Immature natural killer cell (primary cell): ENCODE data around the gene EYA4. TPM values are rescaled to one million over a fixed set of nuclear protein-coding genes. Genes with fewer than 3 reads are reported as not detected.

Experiments
- DNase-seq, 3 donors: peaks; one replicate each; pipeline ENCODE4 v3.0.0; 2022; ENCODE audit warnings: mixed read lengths in 1 of 3
- H3K27ac Mint-ChIP-seq, 6 donors: one replicate each; pipeline ENCODE4 v1.8.0; 2020; ENCODE audit warnings: mixed read lengths in 6 of 6, mild to moderate bottlenecking in 5 of 6, inconsistent platforms in 4 of 6, moderate library complexity in 3 of 6
- H3K27me3 Mint-ChIP-seq, 3 donors: one replicate each; pipeline ENCODE4 v1.8.0; 2020 to 2021; ENCODE audit warnings: low read depth in 3 of 3, mild to moderate bottlenecking in 3 of 3, mixed read lengths in 3 of 3, moderate library complexity in 3 of 3, inconsistent platforms in 1 of 3
- H3K36me3 Mint-ChIP-seq, 3 donors: one replicate each; pipeline ENCODE4 v1.8.0; 2020; ENCODE audit warnings: mixed read lengths in 3 of 3, inconsistent platforms in 2 of 3, mild to moderate bottlenecking in 2 of 3
- H3K4me1 Mint-ChIP-seq, 2 donors: one replicate each; pipeline ENCODE4 v1.8.0; 2020; ENCODE audit warnings: inconsistent platforms in 2 of 2, mild to moderate bottlenecking in 2 of 2, mixed read lengths in 2 of 2, moderate library complexity in 1 of 2
- H3K4me3 Mint-ChIP-seq, 5 donors: one replicate each; pipeline ENCODE4 v1.8.0; 2020; ENCODE audit warnings: mild to moderate bottlenecking in 5 of 5, mixed read lengths in 5 of 5, inconsistent platforms in 3 of 5, moderate library complexity in 3 of 5
- H3K9me3 Mint-ChIP-seq, 6 donors: one replicate each; pipeline ENCODE4 v1.8.0; 2020; ENCODE audit warnings: mild to moderate bottlenecking in 6 of 6, mixed read lengths in 6 of 6, inconsistent platforms in 4 of 6, moderate library complexity in 3 of 6
- polyA plus RNA-seq, 3 donors: library from polyadenylated mRNA; unstranded; fragments of 300-500 nt; fragmentation: Illumina TruSeq; gene quantifications; one replicate each; pipeline ENCODE4 v1.2.3, GENCODE V29; 2021

EYA4 gene
- polyA plus RNA-seq, 3 donors from 2014 or later = not detected

- H3K27ac Mint-ChIP-seq = no peak overlapping the region
- no peaks in the 10 kb centered on the region for H3K4me1 Mint-ChIP-seq
- no peak overlapping the region for H3K4me3 Mint-ChIP-seq
- H3K9me3 Mint-ChIP-seq = peaks cover 0 to 8% (median 3%) of the 10 kb centered on the region in 6 donors
- no peak for DNase-seq
- H3K36me3 Mint-ChIP-seq = no peaks in the 10 kb centered on the region
- H3K27me3 Mint-ChIP-seq = peaks cover 0 to 2% (median 0%) of the 10 kb centered on the region in 3 donors
Measured at GRCh38 chr6:133358574-133359150, 117.5 kb downstream of the EYA4 start.

- Mint-ChIP-seq H3K4me3 (no peak overlapping the region), H3K27ac (no peak overlapping the region), H3K36me3 (no peaks in the 10 kb centered on the region), H3K27me3 (peaks cover 0 to 2% (median 0%) of the 10 kb centered on the region in 3 donors), H3K4me1 (no peaks in the 10 kb centered on the region), H3K9me3 (peaks cover 0 to 8% (median 3%) of the 10 kb centered on the region in 6 donors)
- DNase-seq = no peak
Measured at GRCh38 chr6:133359256-133359655, 118.1 kb downstream of the EYA4 start.

DNA sequence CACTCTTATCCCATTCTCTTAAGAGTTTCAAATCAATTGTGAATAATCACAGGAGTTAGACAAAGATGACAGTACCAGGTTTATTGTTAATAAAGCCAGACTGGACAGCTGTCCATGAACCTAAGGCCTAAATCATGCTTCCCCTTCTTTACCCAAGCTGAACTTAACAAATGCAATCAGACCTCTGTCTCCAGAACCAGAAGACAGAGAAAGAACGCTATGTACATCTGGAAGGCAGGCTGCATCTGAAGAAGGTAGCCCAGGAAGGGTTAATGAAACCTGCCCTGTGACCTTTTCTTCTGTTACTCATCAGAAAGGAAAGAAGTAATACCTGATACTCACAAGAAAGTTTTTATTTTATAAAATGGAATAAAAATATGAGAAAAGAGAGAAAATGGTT lies 118.6 kb downstream of the EYA4 start:
- DNase-seq = no peak
- H3K4me1 Mint-ChIP-seq = no peaks in the 10 kb centered on the region

DNA sequence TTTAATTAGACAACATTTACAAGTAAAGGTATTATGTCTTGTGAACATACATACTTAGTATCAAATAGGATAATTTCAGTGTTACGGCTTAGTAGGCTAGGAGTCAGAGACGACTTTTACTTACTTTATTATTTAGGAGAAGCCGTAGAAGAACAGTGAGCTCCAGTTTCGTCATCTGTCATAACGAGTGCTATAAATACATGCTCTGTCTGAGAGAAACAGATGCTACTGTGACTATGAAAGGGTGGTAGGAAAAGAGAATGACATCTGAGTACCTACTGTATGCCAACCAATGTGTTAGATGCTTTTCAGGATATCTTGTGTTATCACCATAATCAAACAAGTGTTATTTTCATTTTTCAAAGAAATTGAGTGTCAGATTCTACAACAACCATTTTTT lies 119.0 kb downstream of the EYA4 start:
- Mint-ChIP-seq H3K27me3 (peaks cover 0 to 2% (median 0%) of the 10 kb centered on the region in 3 donors), H3K4me1 (no peaks in the 10 kb centered on the region), H3K9me3 (peaks cover 0 to 8% (median 3%) of the 10 kb centered on the region in 6 donors), H3K36me3 (no peaks in the 10 kb centered on the region), H3K4me3 (no peak overlapping the region), H3K27ac (no peak overlapping the region)
- no peak for DNase-seq

More for the DNA sequence above, 118.6 kb downstream of the EYA4 start:
- H3K36me3 Mint-ChIP-seq = no peaks in the 10 kb centered on the region
- H3K4me3 Mint-ChIP-seq = no peak overlapping the region
- H3K27me3 Mint-ChIP-seq = peaks cover 0 to 2% (median 0%) of the 10 kb centered on the region in 3 donors
- peaks cover 0 to 8% (median 3%) of the 10 kb centered on the region in 6 donors for H3K9me3 Mint-ChIP-seq
- H3K27ac Mint-ChIP-seq = no peak overlapping the region

GRCh38 chr6:133362813-133363212 lies 121.7 kb downstream of the EYA4 start:
- DNase-seq = no peak
- Mint-ChIP-seq H3K27ac (no peak overlapping the region), H3K4me1 (no peaks in the 10 kb centered on the region), H3K36me3 (no peaks in the 10 kb centered on the region), H3K9me3 (peaks cover 0 to 9% (median 3%) of the 10 kb centered on the region in 6 donors), H3K27me3 (peaks cover 0 to 4% (median 2%) of the 10 kb centered on the region in 3 donors), H3K4me3 (no peak overlapping the region)

DNA sequence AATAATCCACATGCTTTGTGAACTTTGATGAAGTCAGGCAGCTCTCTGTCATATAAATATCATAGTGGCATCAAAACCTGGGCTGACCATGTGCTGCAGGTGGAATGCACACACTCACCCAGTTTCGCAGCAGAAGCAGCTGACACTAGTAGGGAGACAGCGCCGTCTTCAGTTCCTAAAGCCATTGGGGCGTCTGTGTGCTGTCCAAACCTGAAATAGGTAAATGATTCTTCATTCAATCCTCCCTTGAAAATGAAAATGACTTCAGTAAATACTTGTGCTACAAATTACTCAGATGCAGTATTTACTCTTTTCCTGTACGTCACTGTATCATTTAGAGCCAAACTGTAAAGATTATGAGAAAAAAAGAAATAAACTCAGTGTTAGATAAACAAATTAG lies 127.5 kb downstream of the EYA4 start:
- DNase-seq = no peak
- Mint-ChIP-seq H3K36me3 (no peaks in the 10 kb centered on the region), H3K4me1 (no peaks in the 10 kb centered on the region), H3K9me3 (peaks cover 0 to 6% (median 0%) of the 10 kb centered on the region in 6 donors), H3K27ac (no peak overlapping the region), H3K4me3 (no peak overlapping the region), H3K27me3 (peaks cover 0 to 4% (median 0%) of the 10 kb centered on the region in 3 donors)

GRCh38 chr6:133369773-133370272 lies 128.7 kb downstream of the EYA4 start:
- no peak overlapping the region for H3K27ac Mint-ChIP-seq
- peaks cover 0 to 4% (median 0%) of the 10 kb centered on the region in 3 donors for H3K27me3 Mint-ChIP-seq
- no peaks in the 10 kb centered on the region for H3K36me3 Mint-ChIP-seq
- H3K4me1 Mint-ChIP-seq = no peaks in the 10 kb centered on the region
- no peak overlapping the region for H3K4me3 Mint-ChIP-seq
- H3K9me3 Mint-ChIP-seq = peaks cover 0 to 6% (median 0%) of the 10 kb centered on the region in 6 donors
- no peak for DNase-seq

DNA sequence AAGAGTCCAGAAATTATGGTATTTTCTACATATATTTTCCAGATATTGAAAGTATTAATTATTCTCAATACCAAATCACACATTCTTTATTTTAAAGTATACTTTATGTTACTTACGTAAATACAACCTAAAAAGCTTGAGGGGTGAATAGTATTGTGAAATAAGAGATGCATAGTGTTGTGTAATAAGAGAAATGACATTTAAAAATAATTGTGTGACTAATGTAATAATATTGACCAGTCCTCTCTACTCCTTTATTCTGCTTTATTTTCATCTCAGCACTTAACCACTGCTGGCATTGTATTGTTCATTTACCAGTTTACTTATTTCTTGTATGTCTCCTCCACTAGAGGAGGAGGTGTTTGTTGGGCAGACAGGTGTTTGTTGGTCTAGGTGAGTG lies 135.6 kb downstream of the EYA4 start:
- H3K27me3 Mint-ChIP-seq = no peaks in the 10 kb centered on the region
- H3K27ac Mint-ChIP-seq = no peak overlapping the region
- no peaks in the 10 kb centered on the region for H3K9me3 Mint-ChIP-seq
- no peak overlapping the region for H3K4me3 Mint-ChIP-seq
- DNase-seq = no peak
- H3K4me1 Mint-ChIP-seq = no peaks in the 10 kb centered on the region
- H3K36me3 Mint-ChIP-seq = no peaks in the 10 kb centered on the region

DNA sequence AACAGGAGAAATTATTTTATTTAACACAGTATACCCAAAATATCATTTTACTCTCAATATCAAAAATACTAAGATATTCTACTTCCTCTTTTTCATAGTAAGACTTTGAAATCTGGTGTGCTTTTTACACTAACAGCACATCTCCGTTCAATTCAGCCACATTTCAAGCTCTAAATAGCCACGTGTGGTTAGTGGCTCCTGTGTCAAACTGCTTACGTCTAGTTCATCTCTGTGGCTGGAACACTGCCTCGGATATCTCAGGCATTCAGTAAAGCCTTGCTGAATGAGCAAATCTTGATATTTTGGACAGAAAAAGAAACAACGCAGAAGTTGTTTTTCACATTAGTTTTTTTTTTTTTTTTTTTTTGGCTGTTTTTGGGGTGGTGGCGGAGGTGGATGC lies 136.1 kb downstream of the EYA4 start:
- Mint-ChIP-seq H3K4me1 (no peaks in the 10 kb centered on the region), H3K27ac (no peak overlapping the region), H3K4me3 (no peak overlapping the region), H3K36me3 (no peaks in the 10 kb centered on the region), H3K27me3 (no peaks in the 10 kb centered on the region), H3K9me3 (no peaks in the 10 kb centered on the region)
- no peak for DNase-seq

DNA sequence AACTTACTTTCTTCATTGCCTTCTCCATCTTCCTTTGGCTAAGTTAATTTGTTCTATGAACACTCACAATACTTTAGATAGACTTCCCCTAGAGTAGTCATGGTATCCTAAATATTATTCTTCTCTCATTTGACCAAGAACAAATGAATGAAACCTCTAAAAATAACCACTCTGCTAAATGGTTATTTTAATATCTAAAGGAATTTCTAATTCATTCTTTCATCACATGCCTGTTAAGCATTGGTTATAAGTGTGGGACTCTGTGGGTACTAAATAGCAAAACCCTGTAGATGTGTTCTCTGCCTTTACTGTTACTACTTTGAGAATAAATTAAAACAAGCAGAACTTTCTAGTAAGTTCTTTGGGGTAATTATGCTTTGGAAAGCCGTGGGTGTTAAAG lies 138.9 kb downstream of the EYA4 start:
- H3K9me3 Mint-ChIP-seq = no peaks in the 10 kb centered on the region
- no peaks in the 10 kb centered on the region for H3K36me3 Mint-ChIP-seq
- H3K27me3 Mint-ChIP-seq = no peaks in the 10 kb centered on the region
- H3K27ac Mint-ChIP-seq = no peak overlapping the region
- no peak for DNase-seq
- no peaks in the 10 kb centered on the region for H3K4me1 Mint-ChIP-seq
- no peak overlapping the region for H3K4me3 Mint-ChIP-seq

GRCh38 chr6:133380723-133381122 lies 139.6 kb downstream of the EYA4 start:
- Mint-ChIP-seq H3K27me3 (no peaks in the 10 kb centered on the region), H3K27ac (no peak overlapping the region), H3K36me3 (no peaks in the 10 kb centered on the region), H3K9me3 (no peaks in the 10 kb centered on the region), H3K4me3 (no peak overlapping the region), H3K4me1 (no peaks in the 10 kb centered on the region)
- no peak for DNase-seq

DNA sequence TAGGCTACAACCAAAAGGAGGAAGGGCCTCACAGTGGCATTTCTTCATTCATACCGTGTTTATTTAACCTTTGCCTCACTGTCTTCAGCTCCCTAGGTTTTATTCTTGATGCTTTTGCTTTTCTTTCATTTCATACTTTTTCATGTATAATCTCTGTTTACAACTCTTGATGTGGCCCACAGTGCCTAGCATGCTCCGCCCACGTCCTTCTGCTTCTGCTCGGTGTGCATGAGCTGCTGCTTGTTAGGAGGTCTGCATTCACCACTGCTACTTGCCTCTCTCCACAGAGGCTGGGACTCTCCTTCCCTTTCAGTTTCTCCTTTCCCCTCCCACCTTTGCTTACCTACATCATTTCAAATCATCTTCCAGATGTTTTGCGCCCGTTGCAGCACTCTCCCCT lies 147.6 kb downstream of the EYA4 start:
- H3K27me3 Mint-ChIP-seq = no peaks in the 10 kb centered on the region
- no peaks in the 10 kb centered on the region for H3K36me3 Mint-ChIP-seq
- H3K4me3 Mint-ChIP-seq = no peak overlapping the region
- no peak for DNase-seq
- no peaks in the 10 kb centered on the region for H3K4me1 Mint-ChIP-seq
- H3K9me3 Mint-ChIP-seq = peaks cover 0 to 4% (median under 1%) of the 10 kb centered on the region in 6 donors
- no peak overlapping the region for H3K27ac Mint-ChIP-seq

DNA sequence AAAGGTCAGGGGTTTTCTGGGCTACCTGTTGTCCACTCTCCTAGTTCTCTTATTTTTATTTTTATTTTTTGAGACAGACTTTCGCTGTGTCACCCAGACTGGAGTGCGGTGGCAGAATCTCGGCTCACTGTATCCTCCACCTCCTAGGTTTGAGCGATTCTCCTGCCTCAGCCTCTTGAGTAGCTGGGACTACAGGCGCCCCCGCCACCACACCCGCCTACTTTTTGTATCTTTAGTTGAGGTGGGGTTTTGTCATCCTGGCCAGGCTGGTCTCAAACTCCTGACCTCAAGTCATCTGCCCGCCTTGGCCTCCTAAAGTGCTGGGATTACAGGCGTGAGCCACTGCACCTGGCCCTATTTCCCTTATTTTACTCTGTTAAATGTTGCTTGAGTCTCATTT lies 149.0 kb downstream of the EYA4 start:
- Mint-ChIP-seq H3K36me3 (no peaks in the 10 kb centered on the region), H3K9me3 (peaks cover 0 to 4% (median under 1%) of the 10 kb centered on the region in 6 donors), H3K27ac (no peak overlapping the region), H3K4me3 (no peak overlapping the region), H3K4me1 (no peaks in the 10 kb centered on the region), H3K27me3 (no peaks in the 10 kb centered on the region)
- no peak for DNase-seq

DNA sequence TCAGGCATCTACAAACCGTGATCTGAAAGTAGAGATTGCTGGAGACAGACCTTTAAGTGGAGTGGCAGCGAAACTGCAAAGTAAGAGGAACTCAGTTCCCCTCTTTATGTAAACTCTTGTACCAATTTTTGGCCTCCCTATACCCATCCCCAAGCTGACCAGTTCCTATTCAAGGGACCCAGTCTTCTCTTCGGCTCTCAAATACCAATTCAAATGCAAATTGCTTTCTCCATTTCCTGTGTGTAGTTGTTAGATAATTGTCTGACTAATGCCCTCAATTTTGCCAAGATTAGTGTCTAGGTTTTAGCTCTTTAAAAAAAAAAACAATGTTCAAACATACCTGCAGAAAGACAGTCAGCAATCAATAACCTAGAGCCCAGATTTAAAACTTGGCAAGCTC lies 150.9 kb downstream of the EYA4 start:
- Mint-ChIP-seq H3K9me3 (peaks cover 0 to 5% (median 2%) of the 10 kb centered on the region in 6 donors), H3K4me1 (no peaks in the 10 kb centered on the region), H3K27me3 (no peaks in the 10 kb centered on the region), H3K36me3 (no peaks in the 10 kb centered on the region), H3K4me3 (no peak overlapping the region), H3K27ac (no peak overlapping the region)
- no peak for DNase-seq

GRCh38 chr6:133392641-133393040 lies 151.5 kb downstream of the EYA4 start:
- Mint-ChIP-seq H3K27ac (no peak overlapping the region), H3K4me1 (no peaks in the 10 kb centered on the region), H3K36me3 (no peaks in the 10 kb centered on the region), H3K27me3 (no peaks in the 10 kb centered on the region), H3K9me3 (peaks cover under 1 to 9% (median 3%) of the 10 kb centered on the region in 6 donors), H3K4me3 (no peak overlapping the region)
- no peak for DNase-seq
